ENCODE data around the gene RAVER2.

DNA sequence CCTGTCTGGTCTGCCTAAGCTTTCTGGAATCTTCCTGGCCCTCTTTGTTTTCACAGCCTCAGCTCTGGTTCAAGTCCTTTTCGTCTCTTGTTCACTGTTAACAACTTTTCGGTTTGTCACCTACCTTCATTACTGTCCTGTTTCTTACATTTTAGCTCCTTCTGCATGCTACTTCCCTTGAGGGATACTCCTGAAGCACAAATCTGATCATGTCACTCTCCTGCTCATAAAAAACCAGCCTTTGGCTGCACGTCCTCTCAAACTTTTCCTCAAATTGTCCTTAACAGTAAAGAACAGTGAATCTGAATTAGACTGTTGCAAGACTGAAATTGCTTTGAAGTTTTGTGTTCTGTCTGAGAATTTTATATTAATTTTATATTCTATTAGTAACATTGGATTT, 3.3 kb downstream of the RAVER2 start:
- TF ChIP-seq, protein P1, sequence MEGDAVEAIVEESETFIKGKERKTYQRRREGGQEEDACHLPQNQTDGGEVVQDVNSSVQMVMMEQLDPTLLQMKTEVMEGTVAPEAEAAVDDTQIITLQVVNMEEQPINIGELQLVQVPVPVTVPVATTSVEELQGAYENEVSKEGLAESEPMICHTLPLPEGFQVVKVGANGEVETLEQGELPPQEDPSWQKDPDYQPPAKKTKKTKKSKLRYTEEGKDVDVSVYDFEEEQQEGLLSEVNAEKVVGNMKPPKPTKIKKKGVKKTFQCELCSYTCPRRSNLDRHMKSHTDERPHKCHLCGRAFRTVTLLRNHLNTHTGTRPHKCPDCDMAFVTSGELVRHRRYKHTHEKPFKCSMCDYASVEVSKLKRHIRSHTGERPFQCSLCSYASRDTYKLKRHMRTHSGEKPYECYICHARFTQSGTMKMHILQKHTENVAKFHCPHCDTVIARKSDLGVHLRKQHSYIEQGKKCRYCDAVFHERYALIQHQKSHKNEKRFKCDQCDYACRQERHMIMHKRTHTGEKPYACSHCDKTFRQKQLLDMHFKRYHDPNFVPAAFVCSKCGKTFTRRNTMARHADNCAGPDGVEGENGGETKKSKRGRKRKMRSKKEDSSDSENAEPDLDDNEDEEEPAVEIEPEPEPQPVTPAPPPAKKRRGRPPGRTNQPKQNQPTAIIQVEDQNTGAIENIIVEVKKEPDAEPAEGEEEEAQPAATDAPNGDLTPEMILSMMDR (conservative IDR thresholded peaks at IDR 0.05 in 1 of 2, IDR thresholded peaks at IDR 0.05 in 1 of 2; ENCODE audit: extremely low read depth in 1 of 2, insufficient read depth in 1 of 2, low read depth in 1 of 2, low read length in 2 of 2) = no peak
- TF ChIP-seq EZH2 (IDR thresholded peaks at IDR 0.05; ENCODE audit: borderline replicate concordance, low read length) = no peak
